Fibroblast of mammary gland (primary cell): ENCODE results near the gene ARHGDIA.

ENCODE experiments used
- DNase-seq: peaks from one replicate; pipeline ENCODE4 v3.0.0-alpha.2; 2010; ENCODE audit warnings: low read depth
- H3K4me3 ChIP-seq: 2 replicates; pipeline ENCODE4 v1.5.1; 2011; ENCODE audit warnings: low read depth, mild to moderate bottlenecking, low read length, moderate library complexity; ENCODE audit not compliant: control insufficient read depth
- CTCF ChIP-seq: conservative IDR thresholded peaks from 2 replicates; pipeline ENCODE4 v1.5.1; 2011; ENCODE audit warnings: low read depth, low read length, inconsistent platforms; ENCODE audit not compliant: control insufficient read depth, insufficient read depth

The ARHGDIA gene

GRCh38 chr17:81828656-81829055 lies 42.5 kb downstream of the ARHGDIA start:
- no peak overlapping the region for H3K4me3 ChIP-seq
- no peak for TF ChIP-seq CTCF
- no peak for DNase-seq

DNA sequence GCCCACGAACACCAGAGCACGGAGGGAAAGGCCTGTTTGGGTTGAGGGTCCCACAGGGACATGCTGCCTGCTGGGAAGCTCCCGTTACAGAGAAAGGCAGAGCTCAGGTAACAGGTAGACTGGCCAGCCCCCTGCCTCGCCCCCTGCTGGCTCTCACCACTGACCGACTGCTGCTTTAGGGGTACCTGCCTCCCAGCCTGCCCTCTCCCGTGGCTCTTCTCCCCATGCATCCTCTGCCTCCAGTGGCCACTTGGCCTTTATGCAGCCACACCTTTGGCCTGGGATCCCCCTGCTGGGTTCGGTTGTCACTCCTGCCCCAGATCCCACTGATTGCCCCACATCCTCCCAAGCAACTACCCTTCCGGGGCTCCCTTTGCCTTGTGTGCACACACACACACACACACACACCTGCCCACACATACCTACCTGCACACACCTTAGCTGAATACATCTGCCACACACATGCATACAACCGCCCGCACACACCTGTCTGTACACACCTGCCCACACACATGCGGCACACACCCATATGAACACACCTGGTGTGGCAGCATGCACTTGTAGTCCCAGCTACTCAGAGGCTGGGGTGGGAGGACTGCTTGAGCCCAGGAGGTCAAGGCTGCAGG lies 45.2 kb downstream of the ARHGDIA start:
- TF ChIP-seq CTCF, result no peak
- no peak overlapping the region for H3K4me3 ChIP-seq
- DNase-seq, result no peak

DNA sequence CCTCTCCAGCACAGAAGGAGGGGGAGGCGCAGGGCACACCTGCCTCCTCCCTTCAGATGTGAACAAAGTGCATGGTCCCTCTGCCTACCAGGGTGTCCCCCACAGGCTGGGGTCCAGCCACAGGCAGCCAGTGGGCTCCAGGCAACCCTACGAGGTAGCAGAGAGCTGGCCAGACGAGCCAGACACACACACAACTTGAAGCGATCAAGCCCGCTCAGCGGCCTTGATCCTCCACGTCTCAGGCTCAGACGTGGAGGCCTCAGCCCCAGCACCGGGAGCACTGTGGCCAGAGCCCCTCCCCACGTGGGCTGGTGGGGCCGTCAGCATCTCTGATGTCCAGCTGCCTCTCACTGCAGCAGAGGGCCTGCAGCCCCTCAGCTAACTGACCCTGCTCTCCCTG lies 46.5 kb downstream of the ARHGDIA start:
- no peak for TF ChIP-seq CTCF
- no peak overlapping the region for H3K4me3 ChIP-seq
- DNase-seq, result no peak

GRCh38 chr17:81823820-81824550 lies 47.2 kb downstream of the ARHGDIA start:
- DNase-seq, result no peak
- no peak overlapping the region for H3K4me3 ChIP-seq
- no peak for TF ChIP-seq CTCF

- no peak for TF ChIP-seq CTCF
- DNase-seq, result no peak
- no peak overlapping the region for H3K4me3 ChIP-seq
Observed at GRCh38 chr17:81822996-81823819, 47.9 kb downstream of the ARHGDIA start.

DNA sequence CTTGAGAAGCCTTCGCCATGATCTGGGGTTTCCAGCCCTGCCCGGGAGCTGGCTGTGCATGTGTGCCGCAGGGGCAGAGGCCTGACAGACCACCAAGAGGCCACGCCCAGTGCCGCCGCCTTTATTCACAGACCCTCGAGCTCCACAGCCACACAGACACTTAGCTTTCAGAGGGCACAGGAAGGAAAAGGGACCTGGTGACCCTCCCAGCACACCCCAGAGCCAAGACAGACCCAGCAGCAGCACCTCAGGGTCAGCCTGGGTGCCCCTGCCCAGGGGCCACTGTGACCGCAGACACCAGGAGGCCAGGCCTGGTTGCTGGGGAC lies 48.9 kb downstream of the ARHGDIA start:
- TF ChIP-seq CTCF, result no peak
- H3K4me3 ChIP-seq, result no peak overlapping the region
- DNase-seq, result no peak
